Measurements from ENCODE around the gene NDOR1. TPM values are rescaled to one million over a fixed set of nuclear protein-coding genes. Genes with fewer than 3 reads are reported as not detected.

NDOR1 gene
- total RNA-seq, 3 donors from 2014 or later (not counting 1 experiment from before 2014, with no cell fraction given), result 31.1 to 36.0 (median 31.9) TPM

GRCh38 chr9:137240318-137240840 lies 34.9 kb downstream of the NDOR1 start:
- Histone ChIP-seq H3K36me3 (ENCODE audit: control insufficient read depth, insufficient read depth, low read length) (peaks cover 17% of the 10 kb centered on the region), H3K4me3 (ENCODE audit: low read length) (peak overlapping the region; percentile 46), H3K9me3 (ENCODE audit: control insufficient read depth, insufficient read depth, low read length) (no peaks in the 10 kb centered on the region), H3K27me3 (ENCODE audit: control insufficient read depth, insufficient read depth, low read length) (no peaks in the 10 kb centered on the region), H3K27ac (ENCODE audit: low read length) (peak overlapping the region; percentile 81), H3K4me1 (ENCODE audit: control insufficient read depth, insufficient read depth, low read length) (peaks cover 59% of the 10 kb centered on the region)
- intact Hi-C loops (cut with micrococcal nuclease), result loop anchor here (5.0 kb wide), 2 partner anchors 38 to 448 kb away; partner anchors contain the start of genes TMEM141 and TPRN
- no peak for TF ChIP-seq CTCF (IDR thresholded peaks at IDR 0.05)
- Mint-ChIP-seq H3K9me3 (no peaks in the 10 kb centered on the region), H3K27me3 (ENCODE audit: low read depth in 2 of 2) (peaks cover 0 to 4% of the 10 kb centered on the region in 2 donors), H3K36me3 (no peaks in the 10 kb centered on the region), H3K4me3 (peak overlapping the region; percentile 76), H3K27ac (peak overlapping the region; percentile 86 to 94), H3K4me1 (peaks cover 19 to 35% of the 10 kb centered on the region in 2 donors)
- peak in 1 of 2 donors; percentile 87 for DNase-seq
- under 1% methylated on average over 58 of the region's 58 CpGs for WGBS (ENCODE audit: insufficient coverage)
- ATAC-seq, result peak; percentile 22 to 43 (median 32)

GRCh38 chr9:137240841-137241489 lies 35.5 kb downstream of the NDOR1 start, which contains the start of gene TUBB4B:
TUBB4B (plus strand) TSS chr9:137241287; CDS start chr9:137241361, 74 bp downstream.
- intact Hi-C loops (cut with micrococcal nuclease), result loop anchor here (1.0 to 5.0 kb wide), 4 partner anchors 14 to 449 kb away; partner anchors contain the start of genes NELFB, TMEM141 and TPRN
- no peaks in the 10 kb centered on the region for H3K9me3 Mint-ChIP-seq
- WGBS (ENCODE audit: insufficient coverage), result under 1% methylated on average over 67 of the region's 67 CpGs

GRCh38 chr9:137241490-137242268 lies 36.2 kb downstream of the NDOR1 start:
- H3K4me1 ChIP-seq (ENCODE audit: control insufficient read depth, insufficient read depth, low read length), result peaks cover 46% of the 10 kb centered on the region
- ATAC-seq (peak; percentile 20 to 33 (median 27)), DNase-seq (peak; percentile 64 to 75)
- Mint-ChIP-seq H3K27me3 (ENCODE audit: low read depth in 2 of 2) (peaks cover 0 to 4% of the 10 kb centered on the region in 2 donors), H3K4me3 (peak overlapping the region; percentile 80), H3K4me1 (peaks cover 19 to 33% of the 10 kb centered on the region in 2 donors), H3K9me3 (no peaks in the 10 kb centered on the region), H3K36me3 (no peaks in the 10 kb centered on the region), H3K27ac (peak overlapping the region; percentile 86 to 94)
- WGBS (ENCODE audit: insufficient coverage), result 4% methylated on average over 83 of the region's 83 CpGs
- H3K36me3 ChIP-seq (ENCODE audit: control insufficient read depth, insufficient read depth, low read length), result peaks cover 17% of the 10 kb centered on the region
- peak overlapping the region; percentile 60 for H3K27ac ChIP-seq (ENCODE audit: low read length)
- H3K9me3 ChIP-seq (ENCODE audit: control insufficient read depth, insufficient read depth, low read length), result no peaks in the 10 kb centered on the region
- peak overlapping the region; percentile 41 for H3K4me3 ChIP-seq (ENCODE audit: low read length)
- H3K27me3 ChIP-seq (ENCODE audit: control insufficient read depth, insufficient read depth, low read length), result no peaks in the 10 kb centered on the region
- intact Hi-C loops (cut with micrococcal nuclease), result loop anchor here (1.0 to 5.0 kb wide), 4 partner anchors 14 to 449 kb away; partner anchors contain the start of genes NELFB, TMEM141 and TPRN
- TF ChIP-seq CTCF (IDR thresholded peaks at IDR 0.05), result no peak

More at GRCh38 chr9:137240841-137241489, 35.5 kb downstream of the NDOR1 start, which contains the start of gene TUBB4B:
- H3K36me3 ChIP-seq (ENCODE audit: control insufficient read depth, insufficient read depth, low read length), result peaks cover 17% of the 10 kb centered on the region
- Mint-ChIP-seq H3K4me1 (peaks cover 19 to 33% of the 10 kb centered on the region in 2 donors), H3K27me3 (ENCODE audit: low read depth in 2 of 2) (peaks cover 0 to 4% of the 10 kb centered on the region in 2 donors), H3K27ac (peak within 1 kb of the TSS; percentile 86 to 94), H3K4me3 (peak within 1 kb of the TSS; percentile 88), H3K36me3 (no peaks in the 10 kb centered on the region)
- H3K27ac ChIP-seq (ENCODE audit: low read length), result peak within 1 kb of the TSS; percentile 81
- ATAC-seq (peak; percentile 73 to 90 (median 76)), DNase-seq (peak; percentile 96 to 100)
- H3K4me3 ChIP-seq (ENCODE audit: low read length), result peak within 1 kb of the TSS; percentile 46
- no peak for TF ChIP-seq CTCF (IDR thresholded peaks at IDR 0.05)
- H3K9me3 ChIP-seq (ENCODE audit: control insufficient read depth, insufficient read depth, low read length), result no peaks in the 10 kb centered on the region
- peaks cover 53% of the 10 kb centered on the region for H3K4me1 ChIP-seq (ENCODE audit: control insufficient read depth, insufficient read depth, low read length)
- H3K27me3 ChIP-seq (ENCODE audit: control insufficient read depth, insufficient read depth, low read length), result no peaks in the 10 kb centered on the region
